Stimulated activated CD4-positive, alpha-beta T cell treated with anti-CD3 and anti-CD28 coated beads, Interleukin-15, amount 100 ng/mL, for 24 hours (primary cell): Measurements from ENCODE around the gene LY9.
"Not testable (repeated sequence)": the region's sequence is repeated elsewhere in the genome, so short reads cannot be mapped to it uniquely, and the experiment has no call there.

Source experiments
- DNase-seq: peaks from one replicate; pipeline ENCODE4 v3.0.0-alpha.2; 2020

The LY9 gene

GRCh38 chr1:160839746-160840145 is 43.8 kb downstream of the LY9 start:
- no peak for DNase-seq

GRCh38 chr1:160841079-160841478 is 45.1 kb downstream of the LY9 start:
- DNase-seq: no peak

GRCh38 chr1:160844447-160845232 is 48.7 kb downstream of the LY9 start:
- DNase-seq: no peak

- DNase-seq: no peak
These were observed 50.3 kb downstream of the LY9 start for GRCh38 chr1:160846281-160846680.

GRCh38 chr1:160850541-160850940 is 54.6 kb downstream of the LY9 start:
- DNase-seq: no peak

- DNase-seq: no peak
These were observed 55.0 kb downstream of the LY9 start for GRCh38 chr1:160850993-160851392.

- no peak for DNase-seq
These were observed 57.0 kb downstream of the LY9 start for GRCh38 chr1:160853014-160853413.

- no peak for DNase-seq
These were observed 57.8 kb downstream of the LY9 start for GRCh38 chr1:160853754-160854153.

- no peak for DNase-seq
These were observed 59.4 kb downstream of the LY9 start for GRCh38 chr1:160855181-160855981.

GRCh38 chr1:160858097-160858496 is 62.1 kb downstream of the LY9 start:
- DNase-seq: no peak

GRCh38 chr1:160858507-160858906 is 62.5 kb downstream of the LY9 start:
- DNase-seq: no peak

GRCh38 chr1:160859166-160859565 is 63.2 kb downstream of the LY9 start:
- DNase-seq: no peak

- DNase-seq: no peak
These were observed 65.0 kb downstream of the LY9 start for GRCh38 chr1:160860840-160861505.

GRCh38 chr1:160862203-160863060 is 66.5 kb downstream of the LY9 start, which contains the start of gene CD244:
TSS of gene CD244 (minus strand) at chr1:160862887. CDS start at chr1:160862677, 210 bp downstream.
- peak; percentile 71 for DNase-seq

- DNase-seq: no peak
These were observed 67.2 kb downstream of the LY9 start for GRCh38 chr1:160863061-160863773.

- no peak for DNase-seq
These were observed 67.8 kb downstream of the LY9 start for GRCh38 chr1:160863774-160864131.

GRCh38 chr1:160864173-160864572 is 68.2 kb downstream of the LY9 start:
- no peak for DNase-seq

GRCh38 chr1:160865337-160865736 is 69.4 kb downstream of the LY9 start:
- DNase-seq: no peak

GRCh38 chr1:160866001-160866694 is 70.2 kb downstream of the LY9 start:
- no peak for DNase-seq

- no peak for DNase-seq
These were observed 70.8 kb downstream of the LY9 start for GRCh38 chr1:160866695-160867260.

- DNase-seq: not testable (repeated sequence)
These were observed 71.7 kb downstream of the LY9 start for GRCh38 chr1:160867651-160868050.
